MCF 10A (cell line): ENCODE results near the gene CYB561A3. TPM values are rescaled to one million over a fixed set of nuclear protein-coding genes. Genes with fewer than 3 reads are reported as not detected.

Experiments used
- BruUV-seq: library from RNA; stranded (reverse); fragments of 400-500 nt; replicated peaks from 2 replicates; lab custom pipeline; 2021; lab: Mats Ljungman, UMichigan
- CTCF ChIA-PET: fragments of 300-600 bp; sonication (Branson Sonifier 250); formaldehyde crosslinking; extraction: SDS; loops from one replicate; lab custom pipeline; 2021; ENCODE audit warnings: antibody characterized with exemption, inconsistent platforms; lab: Yijun Ruan, JAX
- POLR2A ChIA-PET: fragments of 300-600, 350-650 bp; sonication (Branson Sonifier 250); formaldehyde crosslinking; extraction: SDS; loops from one replicate; lab custom pipeline; 2020; ENCODE audit warnings: antibody characterized with exemption, inconsistent platforms; lab: Yijun Ruan, JAX
- DNase-seq: peaks from one replicate; pipeline ENCODE4 v3.0.0-alpha.2; 2018; ENCODE audit not compliant: unreplicated experiment
- H3K27ac Mint-ChIP-seq: one replicate; pipeline ENCODE4 v1.8.0; 2022; ENCODE audit warnings: mild to moderate bottlenecking, low read depth, mixed read lengths; ENCODE audit not compliant: unreplicated experiment
- H3K27me3 Mint-ChIP-seq: one replicate; pipeline ENCODE4 v1.8.0; 2022; ENCODE audit warnings: mixed read lengths; ENCODE audit not compliant: insufficient read depth, unreplicated experiment
- H3K36me3 Mint-ChIP-seq: one replicate; pipeline ENCODE4 v1.8.0; 2022; ENCODE audit warnings: mild to moderate bottlenecking, moderate library complexity, mixed read lengths; ENCODE audit not compliant: insufficient read depth, unreplicated experiment
- H3K4me1 Mint-ChIP-seq: one replicate; pipeline ENCODE4 v1.8.0; 2022; ENCODE audit warnings: mixed read lengths; ENCODE audit not compliant: insufficient read depth, unreplicated experiment
- H3K4me3 Mint-ChIP-seq: one replicate; pipeline ENCODE4 v1.8.0; 2022; ENCODE audit warnings: mild to moderate bottlenecking, moderate library complexity, mixed read lengths; ENCODE audit not compliant: unreplicated experiment
- H3K9me3 Mint-ChIP-seq: one replicate; pipeline ENCODE4 v1.8.0; 2022; ENCODE audit warnings: mixed read lengths; ENCODE audit not compliant: unreplicated experiment
- CTCF ChIP-seq: fragments of 200-600 bp; IDR thresholded peaks from one replicate; pipeline ENCODE4 v1.8.0; 2022; ENCODE audit warnings: antibody characterized with exemption, mild to moderate bottlenecking; ENCODE audit not compliant: unreplicated experiment
- intact Hi-C: fragments of 100-400 bp; cut with micrococcal nuclease; formaldehyde crosslinking; loops from 2 replicates; pipeline ENCODE4 v1.14.1; 2022
- total RNA-seq: library from RNA; stranded (reverse); gene quantifications from 2 replicates; pipeline ENCODE4 v1.2.3, GENCODE V29; 2022

CYB561A3 gene
- total RNA-seq, 1 experiment from 2014 or later, result 28.4 TPM

- intact Hi-C loops, result loop anchor here (10.0 kb wide), 1 partner anchor 78 kb away; no protein-coding TSS in a partner anchor
- H3K9me3 Mint-ChIP-seq, result no peaks in the 10 kb centered on the region
- TF ChIP-seq CTCF, result no peak
- DNase-seq, result peak; percentile 28
- peaks cover 49% of the 10 kb centered on the region for H3K36me3 Mint-ChIP-seq
- TSS peak; percentile 51 for BruUV-seq
- ChIA-PET POLR2A (interaction anchor here (1.0 to 10.7 kb wide), 15 partner anchors 16 to 114 kb away, joined by 3 to 220 read pairs (median 5); partner anchors contain the start of genes CPSF7, CYB561A3, SDHAF2 and TMEM138), CTCF (interaction anchor here (0.6 to 5.6 kb wide), 6 partner anchors 23 to 501 kb away, joined by 3 to 39 read pairs (median 4); partner anchors contain the start of genes CPSF7 and SDHAF2)
- peak overlapping the region; percentile 93 for H3K4me3 Mint-ChIP-seq
- H3K27ac Mint-ChIP-seq, result peak overlapping the region; percentile 98
- peaks cover 47% of the 10 kb centered on the region for H3K4me1 Mint-ChIP-seq
- no peaks in the 10 kb centered on the region for H3K27me3 Mint-ChIP-seq
Observed at GRCh38 chr11:61332281-61332796, 29.3 kb downstream of the CYB561A3 start.

- ChIA-PET POLR2A (interaction anchor here (0.9 to 10.7 kb wide), 18 partner anchors 9 to 115 kb away, joined by 3 to 220 read pairs (median 4); partner anchors contain the start of genes CPSF7, CYB561A3, SDHAF2 and TMEM138), CTCF (interaction anchor here (0.6 to 5.6 kb wide), 9 partner anchors 24 to 500 kb away, joined by 3 to 39 read pairs (median 4); partner anchors contain the start of genes CPSF7 and SDHAF2)
- DNase-seq, result no peak
- no peak for TF ChIP-seq CTCF
- no TSS peak for BruUV-seq
- peaks cover 45% of the 10 kb centered on the region for H3K4me1 Mint-ChIP-seq
- no peaks in the 10 kb centered on the region for H3K27me3 Mint-ChIP-seq
- no peaks in the 10 kb centered on the region for H3K9me3 Mint-ChIP-seq
- H3K4me3 Mint-ChIP-seq, result peak overlapping the region; percentile 93
- intact Hi-C loops, result loop anchor here (10.0 kb wide), 1 partner anchor 77 kb away; no protein-coding TSS in a partner anchor
- peak overlapping the region; percentile 98 for H3K27ac Mint-ChIP-seq
- peaks cover 49% of the 10 kb centered on the region for H3K36me3 Mint-ChIP-seq
Observed at GRCh38 chr11:61331651-61332050, 30.0 kb downstream of the CYB561A3 start.

GRCh38 chr11:61329871-61330270, 31.8 kb downstream of the CYB561A3 start:
- no peak for DNase-seq
- Mint-ChIP-seq H3K36me3 (peaks cover 49% of the 10 kb centered on the region), H3K27me3 (no peaks in the 10 kb centered on the region), H3K4me3 (peak overlapping the region; percentile 93), H3K4me1 (peaks cover 61% of the 10 kb centered on the region), H3K27ac (peak overlapping the region; percentile 7), H3K9me3 (no peaks in the 10 kb centered on the region)
- BruUV-seq, result no TSS peak
- ChIA-PET POLR2A (interaction anchor here (0.5 to 10.7 kb wide), 8 partner anchors 8 to 1389 kb away, joined by 3 to 220 read pairs (median 13); partner anchors contain the start of genes CPSF7, CYB561A3, SDHAF2 and TMEM138), CTCF (interaction anchor here (1.2 to 5.6 kb wide), 3 partner anchors 18 to 75 kb away, joined by 4 to 39 read pairs (median 9); no protein-coding TSS in a partner anchor)
- no peak for TF ChIP-seq CTCF
- intact Hi-C loops, result loop anchor here (10.0 kb wide), 1 partner anchor 75 kb away; no protein-coding TSS in a partner anchor

- H3K9me3 Mint-ChIP-seq, result no peaks in the 10 kb centered on the region
- H3K36me3 Mint-ChIP-seq, result peaks cover 47% of the 10 kb centered on the region
- DNase-seq, result no peak
- ChIA-PET CTCF (interaction anchor here (0.6 to 5.6 kb wide), 4 partner anchors 8 to 73 kb away, joined by 3 to 39 read pairs (median 10); no protein-coding TSS in a partner anchor), POLR2A (interaction anchor here (0.6 to 7.5 kb wide), 6 partner anchors 8 to 43 kb away, joined by 3 to 89 read pairs (median 4); partner anchors contain the start of genes CYB561A3 and TMEM138)
- H3K4me3 Mint-ChIP-seq, result no peak overlapping the region
- intact Hi-C loops, result no loop called here
- no TSS peak for BruUV-seq
- H3K27ac Mint-ChIP-seq, result no peak overlapping the region
- peaks cover 51% of the 10 kb centered on the region for H3K4me1 Mint-ChIP-seq
- no peak for TF ChIP-seq CTCF
- no peaks in the 10 kb centered on the region for H3K27me3 Mint-ChIP-seq
Observed at GRCh38 chr11:61328351-61328750, 33.3 kb downstream of the CYB561A3 start.
